Calu3 (cell line): ENCODE data around the gene AK9. TPM values are rescaled to one million over a fixed set of nuclear protein-coding genes. Genes with fewer than 3 reads are reported as not detected.

Experiments used
- BruUV-seq: library from RNA; stranded (reverse); fragments of 400-500 nt; replicated peaks from 2 replicates; lab custom pipeline; 2021; lab: Mats Ljungman, UMichigan
- CTCF ChIA-PET: fragments of 300-600 bp; sonication (Branson Sonifier 250); formaldehyde crosslinking; loops from one replicate; lab custom pipeline; 2022; ENCODE audit warnings: antibody characterized with exemption; lab: Charles Lee
- DNase-seq: peaks from one replicate; pipeline ENCODE4 v3.0.0; 2022
- H3K27ac Mint-ChIP-seq: one replicate; pipeline ENCODE4 v1.8.0; 2022; ENCODE audit warnings: mixed read lengths; ENCODE audit not compliant: unreplicated experiment
- H3K27me3 Mint-ChIP-seq: one replicate; pipeline ENCODE4 v1.8.0; 2022; ENCODE audit warnings: mixed read lengths; ENCODE audit not compliant: unreplicated experiment
- H3K36me3 Mint-ChIP-seq: one replicate; pipeline ENCODE4 v1.8.0; 2022; ENCODE audit warnings: mild to moderate bottlenecking, moderate library complexity, mixed read lengths; ENCODE audit not compliant: insufficient read depth, unreplicated experiment
- H3K4me1 Mint-ChIP-seq: one replicate; pipeline ENCODE4 v1.8.0; 2022; ENCODE audit warnings: mild to moderate bottlenecking, low read depth, mixed read lengths; ENCODE audit not compliant: unreplicated experiment
- H3K4me3 Mint-ChIP-seq: one replicate; pipeline ENCODE4 v1.8.0; 2022; ENCODE audit warnings: mild to moderate bottlenecking, low read depth, moderate library complexity, mixed read lengths; ENCODE audit not compliant: unreplicated experiment
- H3K9me3 Mint-ChIP-seq: one replicate; pipeline ENCODE4 v1.8.0; 2022; ENCODE audit warnings: low read depth, mixed read lengths; ENCODE audit not compliant: unreplicated experiment
- intact Hi-C: fragments of 100-400 bp; cut with micrococcal nuclease; formaldehyde crosslinking; loops from one replicate; pipeline ENCODE4 v1.10.0; 2022; ENCODE audit not compliant: unreplicated experiment
- total RNA-seq: library from RNA; stranded (reverse); gene quantifications from 2 replicates; pipeline ENCODE4 v1.2.3, GENCODE V29; 2022
- TF ChIP-seq, protein P1 (sequence below): fragments of 200-600 bp; IDR thresholded peaks from one replicate; pipeline ENCODE4 v1.8.0; 2022; ENCODE audit warnings: antibody characterized with exemption; ENCODE audit not compliant: unreplicated experiment

The AK9 gene
- total RNA-seq, 1 experiment from 2014 or later, result 7.6 TPM

DNA sequence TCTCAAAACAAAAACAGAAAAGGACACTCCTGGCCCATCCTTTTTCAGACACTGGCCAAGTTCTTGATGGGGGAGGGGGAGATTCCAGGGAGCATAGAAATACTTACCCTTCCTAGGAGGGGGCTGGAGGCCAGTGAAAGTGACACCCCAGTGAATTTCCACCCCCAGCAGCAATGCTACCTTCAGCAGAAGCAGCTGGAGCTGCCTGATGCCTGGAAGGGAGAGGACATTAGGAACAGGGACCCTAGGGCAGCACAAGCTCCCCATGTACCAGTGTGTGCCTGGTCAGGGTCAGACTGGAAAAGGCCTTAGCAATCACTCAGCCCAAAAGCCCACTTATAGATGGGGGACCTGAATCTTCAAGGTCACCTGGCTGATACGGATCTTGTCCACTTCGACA, 237.8 kb downstream of the AK9 start:
- Mint-ChIP-seq H3K27me3 (no peaks in the 10 kb centered on the region), H3K4me1 (peaks cover 15% of the 10 kb centered on the region), H3K4me3 (no peak overlapping the region), H3K9me3 (no peaks in the 10 kb centered on the region), H3K27ac (no peak overlapping the region), H3K36me3 (peaks cover 42% of the 10 kb centered on the region)
- TF ChIP-seq, protein P1, sequence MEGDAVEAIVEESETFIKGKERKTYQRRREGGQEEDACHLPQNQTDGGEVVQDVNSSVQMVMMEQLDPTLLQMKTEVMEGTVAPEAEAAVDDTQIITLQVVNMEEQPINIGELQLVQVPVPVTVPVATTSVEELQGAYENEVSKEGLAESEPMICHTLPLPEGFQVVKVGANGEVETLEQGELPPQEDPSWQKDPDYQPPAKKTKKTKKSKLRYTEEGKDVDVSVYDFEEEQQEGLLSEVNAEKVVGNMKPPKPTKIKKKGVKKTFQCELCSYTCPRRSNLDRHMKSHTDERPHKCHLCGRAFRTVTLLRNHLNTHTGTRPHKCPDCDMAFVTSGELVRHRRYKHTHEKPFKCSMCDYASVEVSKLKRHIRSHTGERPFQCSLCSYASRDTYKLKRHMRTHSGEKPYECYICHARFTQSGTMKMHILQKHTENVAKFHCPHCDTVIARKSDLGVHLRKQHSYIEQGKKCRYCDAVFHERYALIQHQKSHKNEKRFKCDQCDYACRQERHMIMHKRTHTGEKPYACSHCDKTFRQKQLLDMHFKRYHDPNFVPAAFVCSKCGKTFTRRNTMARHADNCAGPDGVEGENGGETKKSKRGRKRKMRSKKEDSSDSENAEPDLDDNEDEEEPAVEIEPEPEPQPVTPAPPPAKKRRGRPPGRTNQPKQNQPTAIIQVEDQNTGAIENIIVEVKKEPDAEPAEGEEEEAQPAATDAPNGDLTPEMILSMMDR, result no peak
- CTCF ChIA-PET, result no interaction called here
- intact Hi-C loops, result no loop called here
- no TSS peak for BruUV-seq
- no peak for DNase-seq

DNA sequence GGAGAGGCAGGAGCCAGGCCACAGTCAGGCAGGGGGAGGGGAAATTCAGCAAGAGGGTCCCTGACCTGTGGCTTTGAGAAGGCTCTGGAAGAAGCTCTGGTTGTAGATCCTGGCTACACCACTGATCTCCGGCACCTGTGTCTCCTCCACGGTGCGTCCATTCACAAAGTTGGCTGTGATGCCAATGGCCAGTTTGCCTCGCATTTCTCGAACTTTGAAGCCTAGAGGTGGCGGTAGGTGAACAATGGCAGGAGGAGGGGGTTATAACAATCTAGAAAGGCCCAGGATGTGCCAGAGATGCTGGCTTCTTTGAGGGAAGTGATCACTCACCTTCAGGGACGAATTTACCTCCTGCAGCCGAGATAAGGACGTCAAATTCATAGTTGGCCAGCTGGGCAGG, 238.8 kb downstream of the AK9 start:
- TF ChIP-seq, protein P1, result no peak
- Mint-ChIP-seq H3K9me3 (no peaks in the 10 kb centered on the region), H3K4me1 (peaks cover 8% of the 10 kb centered on the region), H3K27me3 (no peaks in the 10 kb centered on the region), H3K36me3 (peaks cover 42% of the 10 kb centered on the region), H3K27ac (no peak overlapping the region), H3K4me3 (no peak overlapping the region)
- intact Hi-C loops, result no loop called here
- no peak for DNase-seq
- BruUV-seq, result no TSS peak
- CTCF ChIA-PET, result no interaction called here

DNA sequence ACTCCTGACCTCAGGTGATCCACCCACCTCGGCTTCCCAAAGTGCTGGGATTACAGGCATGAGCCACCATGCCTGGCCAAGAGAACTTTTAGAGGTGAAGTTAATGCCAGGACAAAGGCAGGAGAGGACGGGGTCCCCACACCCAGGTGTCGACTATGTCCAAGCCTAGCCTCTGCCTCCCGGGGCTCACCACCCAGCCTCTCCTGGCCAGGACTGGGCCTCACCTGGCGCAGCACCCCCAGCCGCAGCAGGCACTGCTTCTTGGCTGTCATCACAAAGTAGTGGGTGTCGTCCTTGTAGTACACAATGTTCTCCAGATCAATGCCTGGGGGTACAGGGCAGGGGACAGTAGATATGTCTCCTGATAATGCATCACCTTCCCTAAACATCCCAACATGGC, 239.6 kb downstream of the AK9 start:
- TF ChIP-seq, protein P1, result no peak
- DNase-seq, result no peak
- Mint-ChIP-seq H3K4me1 (no peaks in the 10 kb centered on the region), H3K27me3 (no peaks in the 10 kb centered on the region), H3K27ac (no peak overlapping the region), H3K4me3 (no peak overlapping the region), H3K9me3 (no peaks in the 10 kb centered on the region), H3K36me3 (peaks cover 35% of the 10 kb centered on the region)
- intact Hi-C loops, result no loop called here
- no TSS peak for BruUV-seq
- CTCF ChIA-PET, result no interaction called here

DNA sequence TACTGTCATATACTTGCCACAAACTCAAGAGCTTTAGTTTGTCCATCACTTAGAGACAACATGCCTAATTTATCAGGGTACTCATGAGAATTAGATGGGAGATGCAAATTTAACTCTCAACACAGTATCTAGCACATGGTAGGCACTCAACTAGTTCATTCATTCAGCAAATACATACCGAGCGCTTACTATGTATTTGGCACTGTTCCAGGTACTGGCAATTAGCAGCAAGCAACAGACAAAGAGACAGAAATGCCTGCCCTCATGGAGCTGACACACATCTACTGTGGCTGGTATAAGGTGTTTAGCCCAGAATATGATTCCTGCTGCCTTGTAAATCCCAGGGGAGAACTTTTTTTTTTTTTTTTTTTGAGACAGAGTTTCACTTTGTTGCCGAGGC, 240.2 kb downstream of the AK9 start:
- BruUV-seq, result no TSS peak
- Mint-ChIP-seq H3K4me1 (no peaks in the 10 kb centered on the region), H3K4me3 (no peak overlapping the region), H3K27me3 (no peaks in the 10 kb centered on the region), H3K36me3 (peaks cover 30% of the 10 kb centered on the region), H3K9me3 (no peaks in the 10 kb centered on the region), H3K27ac (no peak overlapping the region)
- CTCF ChIA-PET, result no interaction called here
- intact Hi-C loops, result no loop called here
- no peak for DNase-seq
- TF ChIP-seq, protein P1, result no peak
